Mesenteric fat pad (tissue), 1 donor: ENCODE data around the gene MYEF2. TPM values are rescaled to one million over a fixed set of nuclear protein-coding genes. Genes with fewer than 3 reads are reported as not detected.

Experiments used
- DNase-seq: peaks from one replicate; pipeline ENCODE4 v3.0.0-alpha.2; 2020; ENCODE audit warnings: low spot score
- long read RNA-seq: library from polyadenylated mRNA; unstranded; transcript quantifications from one replicate; pipeline ENCODE4 v2.0.0, GENCODE V29; 2020
- total RNA-seq: library from RNA; stranded (reverse); fragmentation: NEBNext Ultra II Directional; extraction: Animal tissue kit (Norgen Biotek cat#: 25700); gene quantifications from one replicate; pipeline ENCODE4 v1.2.1, GENCODE V29; 2021
- donor health status: DM: yes; HTN: yes; CAD: no.

Gene MYEF2, protein sequence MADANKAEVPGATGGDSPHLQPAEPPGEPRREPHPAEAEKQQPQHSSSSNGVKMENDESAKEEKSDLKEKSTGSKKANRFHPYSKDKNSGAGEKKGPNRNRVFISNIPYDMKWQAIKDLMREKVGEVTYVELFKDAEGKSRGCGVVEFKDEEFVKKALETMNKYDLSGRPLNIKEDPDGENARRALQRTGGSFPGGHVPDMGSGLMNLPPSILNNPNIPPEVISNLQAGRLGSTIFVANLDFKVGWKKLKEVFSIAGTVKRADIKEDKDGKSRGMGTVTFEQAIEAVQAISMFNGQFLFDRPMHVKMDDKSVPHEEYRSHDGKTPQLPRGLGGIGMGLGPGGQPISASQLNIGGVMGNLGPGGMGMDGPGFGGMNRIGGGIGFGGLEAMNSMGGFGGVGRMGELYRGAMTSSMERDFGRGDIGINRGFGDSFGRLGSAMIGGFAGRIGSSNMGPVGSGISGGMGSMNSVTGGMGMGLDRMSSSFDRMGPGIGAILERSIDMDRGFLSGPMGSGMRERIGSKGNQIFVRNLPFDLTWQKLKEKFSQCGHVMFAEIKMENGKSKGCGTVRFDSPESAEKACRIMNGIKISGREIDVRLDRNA
- 11.0 TPM for total RNA-seq
- long read RNA-seq, partial matches to known transcripts: 0 of 1 reads
- long read RNA-seq, other reads (novel, unspliced or antisense): 1 of 1 reads

DNA sequence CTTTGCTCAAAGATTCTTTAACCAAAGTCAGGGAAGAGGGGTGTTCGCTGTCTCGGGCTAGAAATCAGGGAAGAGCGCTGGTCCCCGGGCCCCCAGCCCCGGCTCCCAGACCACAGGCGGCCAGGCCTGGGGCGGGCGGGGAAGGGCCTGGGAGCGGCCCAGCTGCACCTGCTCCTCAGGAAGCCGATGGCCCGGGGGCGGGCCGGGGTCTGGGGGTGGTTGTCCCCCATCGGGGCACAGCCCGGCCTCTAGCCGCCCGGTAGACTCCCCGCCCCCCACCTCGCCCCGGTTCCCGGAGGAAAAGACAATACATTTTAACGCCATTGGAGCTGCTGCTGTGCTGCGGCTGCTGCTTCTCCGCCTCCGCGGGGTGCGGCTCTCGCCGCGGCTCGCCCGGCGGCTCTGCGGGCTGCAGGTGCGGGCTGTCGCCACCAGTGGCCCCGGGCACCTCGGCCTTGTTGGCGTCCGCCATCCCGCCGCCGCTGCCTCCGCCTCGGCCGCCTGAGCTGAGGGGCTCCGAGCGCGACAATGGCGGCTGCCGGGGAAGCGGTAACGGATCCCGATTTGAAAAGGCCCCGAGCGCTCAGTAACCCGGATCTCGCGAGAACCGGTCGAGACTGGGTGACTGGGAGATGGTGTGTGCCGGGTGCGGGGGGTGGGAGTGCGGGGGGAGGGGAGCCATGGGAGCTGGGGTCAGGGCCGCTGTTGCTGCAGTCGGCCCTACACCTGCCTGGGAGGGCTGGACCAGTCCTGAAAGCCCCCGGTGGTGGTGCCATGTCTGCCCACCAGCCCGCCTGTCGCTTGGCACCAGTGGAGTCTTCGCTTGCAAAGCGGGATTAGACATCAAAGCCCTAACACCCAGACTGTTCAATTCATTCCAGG lies at the start of gene MYEF2:
Gene MYEF2, minus strand, starts transcription at position 530 of the 882 bp plus-strand sequence. Its CDS starts 58 bp downstream, at position 472.
- DNase-seq: peak; percentile 90

DNA sequence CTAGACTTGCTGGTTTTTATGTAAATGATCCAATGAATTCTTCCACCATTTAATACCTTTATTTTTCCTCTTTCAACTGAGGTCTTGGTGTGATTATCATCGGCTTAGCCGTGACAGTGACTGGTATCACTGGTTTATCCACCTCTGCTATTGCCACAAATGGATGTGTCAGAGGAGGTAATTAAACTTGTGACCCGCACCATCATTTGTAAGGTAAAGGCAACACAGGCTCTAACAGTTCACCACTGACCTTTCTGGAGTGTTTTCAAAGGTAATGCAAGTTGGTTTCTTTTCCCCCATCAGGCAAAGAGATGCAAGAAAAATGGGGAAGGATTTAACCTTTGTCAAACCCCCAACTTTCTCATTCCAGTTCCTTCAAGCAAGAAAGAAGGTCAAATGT lies 47.7 kb upstream of the MYEF2 start:
- DNase-seq: no peak

DNA sequence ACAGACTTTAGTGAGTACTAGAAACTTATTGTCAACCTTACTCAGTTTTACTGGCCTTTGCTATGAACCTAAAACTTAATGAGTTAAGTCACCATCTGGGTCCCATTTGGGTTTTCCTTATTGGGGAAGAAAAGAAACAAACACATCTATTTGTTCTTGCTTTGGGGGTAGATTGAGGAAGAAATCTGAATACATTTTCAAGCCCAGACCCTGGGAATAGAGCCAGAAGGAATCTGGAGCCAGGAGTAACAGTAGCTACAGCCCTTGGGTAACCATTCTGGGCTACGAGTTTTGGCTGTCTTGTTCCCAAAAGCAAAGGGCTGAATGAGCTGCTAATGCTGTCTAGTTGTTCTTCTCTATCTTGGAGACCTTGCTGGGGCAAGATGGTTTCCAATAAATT lies 44.5 kb upstream of the MYEF2 start:
- no peak for DNase-seq

DNA sequence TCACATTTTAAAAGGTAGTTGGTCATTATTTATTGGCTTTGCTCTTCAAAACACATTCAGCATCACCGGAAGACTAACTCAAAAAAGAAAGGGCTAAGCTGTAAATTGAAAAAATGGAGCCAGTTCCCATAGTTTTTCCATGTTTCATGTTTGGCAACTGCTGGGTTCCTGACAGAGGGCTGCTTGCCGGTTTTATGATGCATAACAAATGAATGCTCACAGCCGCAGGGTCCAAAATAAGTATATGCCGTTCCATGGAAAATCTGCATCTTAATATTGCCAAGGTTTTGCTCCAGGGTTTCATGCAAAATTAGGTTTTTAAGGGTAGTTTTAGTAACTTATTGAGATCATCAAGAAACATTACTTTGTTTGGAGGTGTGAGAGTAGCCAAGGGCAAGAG lies 43.8 kb upstream of the MYEF2 start:
- no peak for DNase-seq

DNA sequence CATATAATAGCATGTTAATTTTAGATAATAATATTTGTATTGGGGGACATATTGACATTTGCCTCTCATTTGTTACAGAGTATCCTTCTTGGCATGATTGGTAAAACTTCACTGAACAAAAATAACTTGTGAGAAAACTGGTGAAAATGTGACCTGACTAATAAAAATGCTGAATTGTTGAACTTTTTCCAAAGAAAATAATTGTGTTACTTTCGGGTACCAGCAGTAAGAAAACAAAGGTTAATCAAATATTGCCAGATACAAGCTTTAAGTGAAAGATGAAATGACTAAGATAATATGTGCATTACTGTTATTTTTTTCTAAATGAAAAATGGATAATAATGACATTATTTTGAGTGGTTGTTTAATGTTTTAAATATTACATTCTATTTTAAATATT lies 43.2 kb upstream of the MYEF2 start:
- no peak for DNase-seq

DNA sequence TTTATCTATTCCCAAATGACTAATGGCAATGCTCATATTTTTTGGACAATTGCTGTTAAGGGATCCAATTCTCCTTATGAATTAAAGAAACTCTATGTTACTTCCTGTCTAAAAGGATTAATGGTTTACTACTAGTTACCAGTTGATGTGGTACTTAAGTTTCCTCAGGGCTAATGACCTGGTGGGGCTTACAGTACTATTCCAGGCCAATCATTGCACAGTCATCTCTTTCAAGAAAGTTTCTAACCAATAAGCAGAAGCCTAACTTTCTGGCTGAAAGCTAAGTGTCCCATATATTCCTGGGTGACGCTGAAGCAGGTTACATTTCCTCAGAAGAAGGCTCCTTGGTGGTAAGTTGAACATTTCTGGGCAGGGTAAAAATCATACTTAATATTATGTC lies 27.9 kb upstream of the MYEF2 start, which contains the start of gene SLC12A1:
Gene SLC12A1, plus strand, starts transcription at position 322 of the 400 bp plus-strand sequence. CDS start 1,418 bp downstream, outside the sequence.
- no peak for DNase-seq

DNA sequence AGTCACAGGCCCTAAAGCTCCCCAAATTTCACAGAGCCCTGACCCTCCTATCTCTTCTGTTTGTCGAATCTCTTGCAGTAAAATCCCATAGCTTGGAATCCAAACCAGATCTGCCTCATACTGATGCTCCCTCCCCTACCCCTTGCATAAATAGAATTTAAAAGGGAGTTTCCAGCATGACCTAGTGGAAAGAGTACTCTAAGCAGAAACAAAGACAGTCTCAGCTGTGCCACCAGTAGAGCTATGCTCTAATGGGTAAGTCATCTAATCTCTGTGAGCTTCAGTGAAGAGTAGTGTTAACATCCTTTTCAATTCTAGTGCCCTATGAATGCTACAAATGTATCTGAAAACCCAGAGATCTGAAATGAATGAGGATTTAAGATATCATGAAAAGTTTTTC lies 24.0 kb upstream of the MYEF2 start:
- no peak for DNase-seq

DNA sequence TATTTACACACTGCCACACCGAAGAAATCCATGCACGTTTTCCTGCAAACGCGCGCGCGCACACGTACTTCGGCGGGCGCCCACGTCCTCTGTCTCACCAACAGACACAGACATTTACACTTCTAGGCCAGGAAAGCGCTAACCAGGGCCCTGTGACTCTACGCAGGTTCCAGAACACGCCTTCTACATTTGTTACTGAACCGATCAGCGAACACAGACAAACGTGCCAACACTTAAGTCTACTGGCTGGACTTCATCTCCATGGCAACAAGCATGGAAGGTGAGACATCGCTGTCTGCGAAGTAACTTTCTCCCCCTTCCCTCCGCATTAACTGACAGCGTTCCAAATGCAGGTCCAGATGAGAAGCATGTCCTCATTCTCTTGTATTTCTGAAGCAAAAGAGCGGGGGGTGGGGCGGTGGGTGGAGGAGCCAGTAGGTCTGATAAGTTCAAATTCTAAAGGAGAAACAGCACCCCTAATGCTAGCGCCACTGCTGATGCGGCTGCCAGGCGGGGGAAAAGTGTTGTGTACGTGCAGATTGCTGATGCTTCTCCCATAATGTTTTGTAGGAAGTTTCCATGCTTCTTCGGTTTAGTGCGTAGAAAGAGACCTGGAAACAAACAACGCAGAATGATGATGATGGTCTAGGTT lies 13.6 kb upstream of the MYEF2 start, which contains the start of gene CTXN2:
Gene CTXN2, plus strand, starts transcription at position 92 of the 652 bp plus-strand sequence. CDS start 9,636 bp downstream, outside the sequence.
- no peak for DNase-seq

DNA sequence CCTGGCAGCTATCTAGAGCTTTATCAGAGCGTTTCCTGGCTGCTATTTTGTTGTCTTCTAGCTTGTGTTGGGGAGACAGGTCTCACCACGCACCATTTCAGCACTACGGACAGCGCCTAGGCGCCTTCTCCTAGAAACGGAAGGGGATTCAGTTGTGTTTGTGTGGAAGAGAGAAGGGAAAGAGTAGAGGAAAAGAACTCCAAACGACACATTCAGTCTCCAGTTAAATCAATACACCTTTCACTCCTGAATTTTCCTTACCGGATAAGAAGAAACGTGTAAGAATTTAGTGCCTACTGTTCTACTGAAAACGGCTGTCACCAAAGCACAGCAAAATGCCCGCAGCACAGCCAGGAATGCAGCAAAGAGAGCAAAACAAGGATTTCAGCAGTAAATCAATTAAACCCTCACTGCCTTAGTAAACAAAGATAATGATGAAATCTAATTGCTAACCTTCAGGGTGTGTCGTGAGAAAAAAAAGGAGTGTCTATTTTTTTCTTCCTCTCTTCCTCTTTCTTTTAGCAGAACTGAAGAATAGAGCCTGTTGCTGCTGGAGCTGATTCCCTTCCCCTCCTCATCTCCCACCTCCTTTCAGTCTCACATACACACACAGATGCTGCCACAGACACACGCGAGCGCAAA lies 13.0 kb upstream of the MYEF2 start:
- DNase-seq: no peak

DNA sequence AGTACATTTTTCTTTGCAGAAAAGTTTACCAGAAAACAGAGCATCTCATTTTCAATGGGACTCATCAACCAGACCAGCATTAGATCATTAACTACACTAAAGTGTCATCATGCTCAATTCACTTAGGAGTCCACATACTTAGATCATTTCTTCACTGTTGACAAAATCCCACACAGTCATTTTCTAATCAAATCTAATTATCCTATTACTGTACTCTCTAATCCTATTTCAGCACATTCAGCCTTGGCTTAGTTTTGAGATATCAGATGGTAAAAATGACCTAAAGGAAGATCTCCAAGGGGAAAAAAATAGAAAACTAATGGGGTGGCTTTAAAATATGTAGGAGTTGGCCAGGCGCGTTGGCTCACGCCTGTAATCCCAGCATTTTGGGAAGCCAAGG lies 8.2 kb upstream of the MYEF2 start:
- no peak for DNase-seq

DNA sequence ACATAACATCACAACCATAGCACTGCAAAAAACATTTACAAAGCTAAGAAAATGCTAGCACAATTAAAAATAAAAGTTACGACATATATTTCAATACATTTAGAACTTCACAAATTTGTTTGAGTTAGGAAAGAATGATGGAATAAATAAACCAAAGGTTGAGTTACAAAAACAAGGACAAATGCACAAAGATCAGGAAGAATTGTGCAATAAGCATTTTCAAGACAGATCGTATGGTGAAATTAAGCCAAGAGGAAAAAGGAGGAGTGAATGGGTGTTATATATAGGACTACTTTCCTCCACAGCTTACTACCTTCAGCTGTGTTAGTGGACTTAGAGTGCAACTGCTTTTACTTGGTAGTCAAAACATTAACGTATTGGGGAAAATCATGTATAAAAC lies 7.4 kb upstream of the MYEF2 start:
- DNase-seq: no peak

DNA sequence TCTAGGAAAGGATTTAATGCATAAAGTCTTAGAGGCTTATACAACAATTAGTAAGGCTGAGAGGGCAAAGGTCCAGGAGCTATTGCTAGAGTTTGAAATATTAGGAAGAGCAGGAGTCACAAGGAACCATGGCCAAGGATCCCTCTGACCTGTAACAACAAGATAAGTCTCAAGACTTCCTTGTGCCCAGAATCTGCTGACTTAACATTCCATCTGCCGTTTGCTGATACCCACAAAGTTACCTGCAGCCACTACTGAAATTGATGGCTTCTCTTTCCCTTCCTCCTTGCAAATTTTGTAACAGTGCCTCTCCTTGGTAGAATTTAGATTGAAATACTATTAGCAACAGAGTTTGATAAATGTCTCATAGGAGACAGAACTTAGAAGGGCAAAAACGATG lies 4.7 kb upstream of the MYEF2 start:
- no peak for DNase-seq

DNA sequence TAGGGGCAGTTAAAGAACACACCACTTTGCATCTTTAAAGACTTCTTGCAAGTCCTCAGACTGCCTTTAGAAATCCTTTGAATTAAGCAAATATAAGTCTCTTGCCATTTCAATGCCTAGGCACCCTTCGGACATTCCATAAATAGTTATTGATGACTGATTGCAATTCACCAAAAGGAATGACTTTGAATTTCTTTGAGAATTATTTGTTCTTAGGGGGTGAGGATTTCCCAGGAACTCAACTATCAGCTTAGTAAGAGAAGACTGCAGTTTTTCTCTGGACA lies 495 bp upstream of the MYEF2 start:
- no peak for DNase-seq

DNA sequence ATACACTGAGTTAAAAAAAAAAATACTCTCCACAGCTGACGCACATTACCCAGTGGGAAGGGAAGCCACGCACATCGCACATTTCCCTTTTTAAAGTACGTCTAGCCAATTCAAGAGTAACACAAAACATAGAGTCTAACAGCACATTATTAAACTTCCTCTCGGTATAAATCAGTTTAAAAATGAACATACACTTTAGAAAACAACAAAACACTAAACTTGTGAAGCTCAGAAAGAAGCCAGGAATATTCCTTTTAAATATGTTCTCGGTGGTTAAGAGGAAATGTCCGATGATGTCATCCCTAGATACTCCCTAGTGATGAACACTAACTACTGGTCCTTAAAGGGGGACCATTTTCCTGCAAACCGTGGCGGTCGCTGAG lies 721 bp downstream of the MYEF2 start:
- DNase-seq: no peak

DNA sequence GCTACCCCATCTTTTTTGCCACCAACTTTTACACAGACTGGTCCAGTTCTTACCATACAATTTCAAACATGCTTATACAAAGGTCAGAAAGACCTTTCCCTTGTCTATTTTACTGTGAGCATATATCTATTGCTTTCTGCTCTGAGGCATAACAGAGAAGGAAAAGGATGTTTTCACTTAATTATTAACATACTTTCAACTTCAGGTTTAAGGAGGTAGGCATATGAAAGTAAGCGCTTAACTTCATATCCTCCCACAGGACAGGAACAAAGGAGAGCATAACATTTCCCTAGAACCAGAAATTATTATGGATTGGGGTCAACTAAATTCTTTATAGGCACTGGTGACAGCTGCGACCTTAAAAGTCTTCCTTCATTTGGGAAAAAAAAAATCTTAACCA lies 1.1 kb downstream of the MYEF2 start:
- DNase-seq: no peak

DNA sequence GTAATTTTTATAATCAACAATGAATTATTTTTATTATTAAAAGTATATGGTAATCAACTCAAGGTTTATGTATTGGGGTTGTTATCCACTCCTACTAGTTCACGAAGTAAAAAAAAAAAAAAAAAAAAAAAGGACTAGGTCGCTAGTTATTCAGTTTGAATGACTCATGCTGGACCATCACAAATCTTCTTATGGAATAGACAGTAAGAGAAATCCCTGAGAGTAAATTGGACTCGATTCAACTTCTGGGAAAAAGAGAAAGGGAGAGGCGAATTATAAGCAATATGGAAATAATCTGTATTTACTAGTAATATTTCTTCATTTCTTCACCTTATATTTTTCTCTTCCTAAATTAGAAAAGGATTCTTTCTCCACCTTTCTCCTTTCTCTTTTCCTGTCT lies 2.0 kb downstream of the MYEF2 start:
- DNase-seq: no peak

DNA sequence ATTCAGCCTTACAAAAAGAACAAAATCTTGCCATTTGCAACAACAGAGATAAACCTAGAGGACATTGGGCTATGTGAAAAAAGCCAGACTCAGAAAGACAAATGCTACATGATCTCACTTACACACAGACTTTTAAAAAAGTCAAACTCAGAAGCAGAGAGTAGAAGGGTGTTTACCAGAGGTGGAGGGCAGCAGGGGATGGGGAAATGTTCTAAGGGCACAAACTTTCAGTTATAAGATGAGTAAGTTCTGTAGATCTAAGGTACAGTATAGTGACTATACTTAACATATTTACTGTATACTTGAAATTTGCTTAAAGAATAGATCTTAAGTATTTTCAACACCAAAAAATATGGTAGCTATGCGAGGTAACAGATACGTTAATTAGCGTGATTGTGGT lies 3.0 kb downstream of the MYEF2 start:
- DNase-seq: no peak

DNA sequence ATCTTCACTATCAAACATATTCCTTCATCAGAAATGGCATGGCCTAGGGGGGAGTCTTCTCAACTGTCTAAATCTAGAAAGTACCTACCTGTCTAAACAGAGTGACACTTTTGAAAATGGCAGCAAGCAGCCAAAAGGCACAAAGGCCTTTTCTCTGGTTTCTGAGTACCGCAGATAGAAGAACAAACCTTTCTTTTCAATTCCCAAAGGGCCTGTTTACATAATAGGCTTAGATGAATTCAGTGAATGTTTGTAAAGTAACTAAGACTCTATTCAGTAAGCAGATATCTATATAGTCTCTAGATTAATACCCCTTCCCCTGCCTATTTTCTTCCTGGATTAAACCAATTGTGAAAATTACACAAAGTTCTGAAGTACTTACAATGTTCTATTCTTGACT lies 7.1 kb downstream of the MYEF2 start:
- DNase-seq: no peak

DNA sequence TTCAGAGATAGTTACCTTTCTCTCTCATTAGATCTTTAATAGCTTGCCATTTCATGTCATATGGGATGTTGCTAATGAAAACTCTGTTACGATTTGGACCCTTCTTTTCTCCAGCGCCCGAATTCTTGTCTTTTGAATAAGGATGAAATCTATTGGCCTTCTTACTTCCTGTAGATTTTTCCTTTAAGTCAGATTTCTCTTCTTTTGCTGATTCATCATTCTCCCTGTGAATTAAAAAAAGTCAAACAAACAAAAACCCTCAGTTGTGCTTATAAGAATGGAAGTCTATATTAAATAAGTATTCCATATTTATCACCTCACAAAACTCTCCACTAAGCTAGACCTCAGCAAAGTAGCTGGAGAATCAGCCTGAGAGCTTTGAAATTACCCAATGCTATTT lies 9.5 kb downstream of the MYEF2 start:
- DNase-seq: no peak

DNA sequence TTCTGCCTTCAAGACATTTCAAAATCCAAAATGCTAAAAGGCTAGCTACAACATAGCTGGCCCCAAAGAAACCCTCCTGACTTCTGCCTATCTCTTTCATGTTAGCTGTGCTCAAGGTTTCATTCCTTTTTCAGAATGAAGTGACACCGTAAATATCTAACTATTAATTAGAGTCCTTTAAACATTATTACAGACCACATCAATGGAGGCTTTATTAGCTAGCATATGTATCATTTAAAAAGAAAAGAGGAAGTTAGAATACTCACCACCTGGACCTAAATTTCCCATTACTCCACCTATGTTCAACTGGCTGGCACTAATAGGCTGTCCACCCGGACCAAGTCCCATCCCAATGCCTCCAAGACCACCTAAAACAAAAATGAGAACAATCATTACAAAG lies 24.6 kb downstream of the MYEF2 start:
- no peak for DNase-seq

DNA sequence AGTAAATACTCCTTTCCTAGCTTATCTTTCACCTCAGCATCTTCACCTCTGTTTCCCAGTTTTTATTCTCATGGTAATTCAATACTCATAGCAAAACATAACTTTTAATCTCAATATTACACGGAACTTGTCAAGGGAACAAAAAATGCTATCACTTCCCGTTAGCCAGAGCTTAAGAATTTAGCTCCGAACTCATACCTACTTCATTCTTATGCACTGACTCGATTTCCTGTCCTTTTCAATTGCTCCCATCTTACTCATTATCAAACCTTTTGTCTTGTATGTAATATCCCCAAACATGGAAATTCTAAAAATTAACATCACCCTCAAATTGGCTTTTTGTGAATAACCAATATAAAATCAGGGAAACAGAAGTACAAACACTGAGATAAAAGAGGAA lies 28.2 kb downstream of the MYEF2 start:
- no peak for DNase-seq
